Stimulated activated CD8-positive, alpha-beta memory T cell treated with anti-CD3 and anti-CD28 coated beads, Interleukin-15, amount 100 ng/mL, for 48 hours (primary cell): Measurements from ENCODE around the gene GFM1.
"Not testable (repeated sequence)": the region's sequence is repeated elsewhere in the genome, so short reads cannot be mapped to it uniquely, and the experiment has no call there.

Experiments used
- DNase-seq, 2 donors: peaks; one replicate each; pipeline ENCODE4 v3.0.0-alpha.2; 2020; ENCODE audit warnings: low read depth in 2 of 2

Gene GFM1

GRCh38 chr3:158672215-158673176 is 28.2 kb downstream of the GFM1 start, which contains the start of gene LXN:
LXN (minus strand) TSS chr3:158672648; CDS start chr3:158672478, 170 bp downstream.
- DNase-seq: peak; percentile 70 to 74

DNA sequence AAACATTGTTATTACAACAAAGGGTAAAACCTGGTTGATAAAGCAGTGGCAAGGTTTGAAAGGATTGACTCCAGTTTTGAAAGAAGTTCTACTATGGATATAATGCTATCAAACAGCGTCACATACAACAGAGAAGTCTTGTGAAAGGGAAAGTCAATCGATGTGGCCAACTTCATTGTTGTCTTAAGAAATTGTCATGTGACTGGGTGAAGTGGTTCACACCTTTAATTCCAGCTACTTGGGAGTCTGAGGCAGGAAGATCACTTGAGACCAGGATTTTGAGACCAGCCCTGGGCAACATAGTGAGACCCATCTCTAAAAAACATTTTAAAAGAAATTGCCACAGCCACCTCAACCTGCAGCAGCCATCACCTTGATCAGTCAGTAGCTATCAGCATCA is 34.4 kb downstream of the GFM1 start:
- no peak for DNase-seq

GRCh38 chr3:158679547-158680000 is 35.2 kb downstream of the GFM1 start:
- DNase-seq: no peak

DNA sequence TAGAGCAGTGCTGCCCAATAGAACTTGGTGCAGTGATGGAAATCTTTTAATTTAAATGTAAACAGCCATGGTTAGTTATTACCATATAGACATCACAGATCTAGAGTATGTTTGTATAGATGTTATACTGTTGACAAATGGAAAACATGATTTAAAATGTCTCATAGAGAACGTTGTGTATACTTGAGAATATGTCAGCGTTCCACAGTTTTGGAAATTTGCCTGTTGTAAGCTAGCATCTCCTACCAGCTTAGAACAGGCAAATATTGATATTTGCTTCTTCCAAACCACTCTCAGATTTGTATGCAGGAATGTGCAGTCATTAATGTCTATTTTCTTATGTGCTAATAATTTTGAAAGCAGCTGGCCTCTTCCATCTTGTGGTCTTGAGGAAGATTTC is 36.5 kb downstream of the GFM1 start:
- DNase-seq: no peak

DNA sequence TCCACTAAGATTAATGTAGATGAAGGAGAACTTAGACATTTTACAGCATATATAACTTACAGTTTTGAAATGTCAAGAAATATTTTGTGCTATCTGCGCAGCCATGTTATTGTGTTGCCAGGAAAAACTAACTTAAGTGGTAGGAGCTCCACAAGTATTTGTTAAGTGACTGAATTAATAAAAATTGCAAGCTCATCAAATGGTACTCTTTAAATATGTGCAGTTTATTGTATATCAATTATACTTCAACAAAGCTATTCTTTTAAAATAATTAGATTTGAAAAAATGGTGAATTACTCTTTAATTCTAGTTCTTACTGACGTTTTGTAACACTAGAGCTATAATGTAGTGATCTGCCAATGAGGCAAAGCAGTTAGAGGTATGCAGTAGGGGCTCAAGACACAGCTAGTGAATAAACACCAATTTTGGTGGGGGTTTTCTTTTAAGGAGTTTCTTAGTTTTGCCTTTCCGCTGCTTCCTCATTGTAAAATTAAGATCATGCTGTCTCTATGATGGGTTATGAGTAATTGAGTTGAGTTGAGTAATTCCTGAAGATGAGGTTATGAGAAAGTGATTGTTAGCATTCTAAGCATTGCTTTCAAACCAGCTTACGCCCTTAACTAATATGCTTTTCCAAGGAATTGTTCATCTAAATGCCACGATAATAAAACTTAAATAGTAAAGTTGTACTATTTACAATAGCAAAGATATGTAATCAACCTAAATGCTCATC is 39.1 kb downstream of the GFM1 start:
- DNase-seq: no peak

DNA sequence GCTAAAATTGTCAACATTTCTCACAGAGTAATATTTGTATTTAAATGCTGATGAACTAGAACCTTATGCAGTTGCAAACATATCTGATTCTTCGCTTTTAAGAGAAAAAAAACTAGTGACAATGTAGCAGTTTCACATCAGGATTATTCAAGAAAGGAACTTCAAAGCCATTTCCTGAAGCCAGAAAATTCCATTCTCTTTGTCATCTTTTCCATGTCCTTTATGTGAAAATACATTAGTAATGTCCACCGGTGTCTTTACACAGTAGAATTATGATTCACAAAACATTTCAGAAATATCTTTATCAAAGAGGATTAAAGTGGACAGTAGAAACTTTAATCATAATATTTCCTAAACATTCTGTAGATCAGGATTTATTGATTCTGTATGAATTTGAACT is 40.8 kb downstream of the GFM1 start:
- no peak for DNase-seq

- not testable (repeated sequence) for DNase-seq
Observed at GRCh38 chr3:158693866-158694456, 49.6 kb downstream of the GFM1 start.

- no peak for DNase-seq
Observed at GRCh38 chr3:158696618-158697017, 52.3 kb downstream of the GFM1 start.

- DNase-seq: no peak
Observed at GRCh38 chr3:158700559-158700958, 56.2 kb downstream of the GFM1 start.

DNA sequence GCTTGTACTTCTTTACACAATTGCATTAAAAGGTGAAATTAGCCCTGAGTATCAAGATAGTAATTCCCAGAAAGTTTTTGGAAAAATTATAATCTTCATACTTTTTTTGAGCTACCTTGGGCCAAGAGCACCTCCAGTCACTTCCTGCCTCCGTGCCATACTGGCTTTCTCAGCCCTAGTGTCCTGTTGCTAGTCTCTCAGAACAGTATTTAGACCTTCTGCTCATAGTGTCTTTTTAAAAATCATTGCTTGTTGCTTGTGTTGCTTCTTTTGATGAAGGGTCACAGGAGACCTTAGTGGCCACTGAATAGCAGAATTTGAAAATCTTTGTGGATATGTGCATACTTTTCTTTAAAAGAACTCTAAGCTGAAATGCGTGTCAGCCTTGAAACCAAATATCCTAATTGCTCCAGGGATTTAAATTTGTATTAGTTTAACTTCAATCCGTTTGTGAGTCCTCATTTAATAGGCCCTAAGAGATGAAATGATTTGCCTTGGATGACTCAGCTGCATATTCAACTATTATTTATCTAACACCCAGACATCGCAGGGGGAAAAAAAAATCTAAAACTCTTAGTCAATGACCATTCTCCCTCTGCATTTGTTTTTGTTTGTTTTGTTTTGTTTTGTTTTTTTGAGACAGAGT is 57.2 kb downstream of the GFM1 start:
- DNase-seq: no peak

DNA sequence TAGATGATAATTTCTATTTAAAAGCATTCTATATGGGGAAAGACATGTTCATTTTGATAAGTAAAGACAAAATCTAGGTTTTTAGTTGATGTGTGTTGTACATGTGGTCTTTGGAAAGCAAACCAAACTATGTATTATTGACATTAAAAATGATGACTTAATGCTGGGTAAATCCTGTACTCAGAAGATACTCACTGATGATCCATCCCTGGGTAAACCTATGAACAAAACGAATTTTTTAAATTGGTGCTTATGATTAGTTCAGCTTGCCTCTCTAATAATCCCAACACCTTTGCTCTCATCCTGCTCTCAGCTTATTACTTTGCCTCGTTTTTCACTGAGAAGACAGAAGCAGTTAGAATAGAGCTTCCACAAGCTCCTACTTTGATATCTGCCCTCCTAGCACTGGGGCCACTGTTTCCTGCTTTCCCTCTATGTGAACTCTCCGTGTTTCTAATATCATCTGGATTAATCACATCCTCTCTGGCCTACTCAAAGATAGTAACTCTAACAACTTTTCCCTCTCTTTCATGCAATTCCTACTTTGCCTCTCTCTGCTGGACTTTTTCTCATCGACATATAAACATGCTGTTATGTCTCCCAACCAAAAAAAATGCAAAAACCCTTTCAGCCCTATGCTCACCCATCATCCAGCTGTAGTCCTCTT is 58.6 kb downstream of the GFM1 start:
- no peak for DNase-seq

DNA sequence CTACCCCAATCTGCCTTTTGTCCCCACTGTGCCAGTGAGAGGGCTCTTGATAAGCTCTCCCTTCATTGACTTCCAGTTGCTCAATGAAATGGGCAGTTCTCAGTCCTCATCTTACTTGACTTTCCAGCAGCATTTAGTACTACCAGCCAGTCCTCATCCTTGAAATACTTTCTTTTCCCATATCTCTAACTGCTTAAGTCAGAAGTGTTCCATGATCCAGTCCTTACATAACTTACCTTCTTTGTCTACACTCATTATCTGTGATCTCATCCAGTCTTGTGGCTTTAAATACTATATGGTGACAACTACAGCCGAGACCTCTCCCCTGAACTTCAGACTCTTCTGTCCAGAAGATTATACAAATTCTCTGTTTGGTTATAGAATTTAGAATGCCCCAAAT is 59.2 kb downstream of the GFM1 start:
- DNase-seq: no peak

GRCh38 chr3:158709666-158710083 is 65.3 kb downstream of the GFM1 start:
- no peak for DNase-seq

GRCh38 chr3:158710601-158711000 is 66.3 kb downstream of the GFM1 start:
- no peak for DNase-seq

- DNase-seq: no peak
Observed at GRCh38 chr3:158711886-158712285, 67.6 kb downstream of the GFM1 start.

GRCh38 chr3:158712443-158712842 is 68.1 kb downstream of the GFM1 start:
- no peak for DNase-seq

- no peak for DNase-seq
Observed at GRCh38 chr3:158713094-158713499, 68.8 kb downstream of the GFM1 start.

DNA sequence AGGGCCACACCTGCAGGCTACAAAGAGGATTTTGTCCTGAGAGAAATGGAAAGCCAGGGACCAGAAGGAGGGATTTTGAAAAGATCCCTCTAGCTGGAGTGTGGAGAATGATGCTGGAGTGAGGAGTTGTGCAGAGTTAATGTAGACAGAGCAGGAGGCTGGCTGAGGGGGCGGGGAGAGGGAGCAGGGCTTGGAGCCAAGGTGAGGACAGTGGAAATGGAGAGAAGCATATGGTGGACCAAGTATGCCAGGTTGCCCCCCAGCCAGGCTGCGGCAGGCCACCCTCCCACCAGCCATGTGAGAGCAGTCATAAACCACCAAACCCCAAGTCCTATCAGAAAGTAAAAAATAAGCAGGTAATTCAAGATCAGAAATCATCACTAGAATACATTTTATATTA is 73.2 kb downstream of the GFM1 start:
- DNase-seq: no peak

DNA sequence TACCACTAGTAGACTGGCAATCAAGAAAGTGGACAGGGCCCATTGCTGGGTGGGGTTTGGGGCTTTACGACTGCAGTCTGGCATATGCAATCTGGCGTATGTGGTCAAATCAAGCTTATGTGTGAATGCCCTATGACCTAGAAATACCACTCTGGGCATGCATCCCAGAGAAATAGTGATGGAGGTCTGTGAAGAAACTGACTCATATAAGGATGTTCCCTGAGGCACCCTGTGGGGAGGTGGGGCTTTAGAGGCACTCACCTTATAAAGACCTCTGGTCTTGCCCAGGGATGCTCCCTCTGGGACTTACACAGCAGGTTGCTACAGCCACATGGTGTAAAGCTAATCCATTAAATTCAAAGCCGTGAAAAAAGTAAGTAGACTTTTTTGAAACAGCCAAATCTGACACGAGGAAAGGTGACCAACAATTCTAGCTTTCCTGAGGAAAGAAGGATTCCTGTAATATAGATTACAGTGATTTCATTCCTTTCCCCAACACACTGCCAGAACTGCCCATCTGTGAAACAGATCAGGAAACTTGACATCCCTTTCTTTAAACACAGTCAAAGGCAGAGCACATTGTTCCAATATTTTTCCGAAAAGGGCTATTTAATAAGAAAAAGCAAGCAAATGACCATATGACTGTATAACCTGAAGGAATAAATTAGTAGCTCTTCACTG is 74.3 kb downstream of the GFM1 start:
- DNase-seq: no peak

- DNase-seq: no peak
Observed at GRCh38 chr3:158722108-158722507, 77.8 kb downstream of the GFM1 start.

- no peak for DNase-seq
Observed at GRCh38 chr3:158723991-158724390, 79.7 kb downstream of the GFM1 start.
